Epithelial cell of proximal tubule (primary cell): Measurements from ENCODE around the gene ADAM12. TPM values are rescaled to one million over a fixed set of nuclear protein-coding genes. Genes with fewer than 3 reads are reported as not detected.

Experiments used
- DNase-seq: peaks from one replicate; pipeline ENCODE4 v3.0.0-alpha.2; 2011; ENCODE audit warnings: low read depth
- H3K4me3 ChIP-seq: 2 replicates; pipeline ENCODE4 v1.5.1; 2011; ENCODE audit warnings: low read depth, mild to moderate bottlenecking, low read length
- CTCF ChIP-seq: conservative IDR thresholded peaks from 2 replicates; pipeline ENCODE4 v1.5.1; 2012; ENCODE audit warnings: low read depth, mild to moderate bottlenecking, low read length
- total RNA-seq: library from RNA; depleted of rRNA; stranded (reverse); fragments of >200 nt; gene quantifications from 2 replicates; pipeline ENCODE4 v1.2.3, GENCODE V29; 2015

ADAM12 gene
- total RNA-seq, 1 donor from 2014 or later = 3.2 TPM

- no peak overlapping the region for H3K4me3 ChIP-seq
- DNase-seq = peak; percentile 81
- TF ChIP-seq CTCF = no peak
Observed at GRCh38 chr10:126421756-126422256, 33.5 kb upstream of the ADAM12 start.

- no peak for TF ChIP-seq CTCF
- no peak for DNase-seq
- H3K4me3 ChIP-seq = no peak overlapping the region
Observed at GRCh38 chr10:126420567-126421300, 32.5 kb upstream of the ADAM12 start.

- no peak for TF ChIP-seq CTCF
- H3K4me3 ChIP-seq = no peak overlapping the region
- DNase-seq = no peak
Observed at GRCh38 chr10:126417220-126417825, 29.0 kb upstream of the ADAM12 start.

- no peak for TF ChIP-seq CTCF
- no peak overlapping the region for H3K4me3 ChIP-seq
- DNase-seq = no peak
Observed at GRCh38 chr10:126409821-126410220, 21.5 kb upstream of the ADAM12 start.

GRCh38 chr10:126408953-126409641, 20.8 kb upstream of the ADAM12 start:
- no peak overlapping the region for H3K4me3 ChIP-seq
- DNase-seq = no peak
- no peak for TF ChIP-seq CTCF

- TF ChIP-seq CTCF = no peak
- no peak for DNase-seq
- no peak overlapping the region for H3K4me3 ChIP-seq
Observed at GRCh38 chr10:126407831-126408230, 19.6 kb upstream of the ADAM12 start.
